Measurements from ENCODE around the gene GNPAT.

Gene GNPAT

DNA sequence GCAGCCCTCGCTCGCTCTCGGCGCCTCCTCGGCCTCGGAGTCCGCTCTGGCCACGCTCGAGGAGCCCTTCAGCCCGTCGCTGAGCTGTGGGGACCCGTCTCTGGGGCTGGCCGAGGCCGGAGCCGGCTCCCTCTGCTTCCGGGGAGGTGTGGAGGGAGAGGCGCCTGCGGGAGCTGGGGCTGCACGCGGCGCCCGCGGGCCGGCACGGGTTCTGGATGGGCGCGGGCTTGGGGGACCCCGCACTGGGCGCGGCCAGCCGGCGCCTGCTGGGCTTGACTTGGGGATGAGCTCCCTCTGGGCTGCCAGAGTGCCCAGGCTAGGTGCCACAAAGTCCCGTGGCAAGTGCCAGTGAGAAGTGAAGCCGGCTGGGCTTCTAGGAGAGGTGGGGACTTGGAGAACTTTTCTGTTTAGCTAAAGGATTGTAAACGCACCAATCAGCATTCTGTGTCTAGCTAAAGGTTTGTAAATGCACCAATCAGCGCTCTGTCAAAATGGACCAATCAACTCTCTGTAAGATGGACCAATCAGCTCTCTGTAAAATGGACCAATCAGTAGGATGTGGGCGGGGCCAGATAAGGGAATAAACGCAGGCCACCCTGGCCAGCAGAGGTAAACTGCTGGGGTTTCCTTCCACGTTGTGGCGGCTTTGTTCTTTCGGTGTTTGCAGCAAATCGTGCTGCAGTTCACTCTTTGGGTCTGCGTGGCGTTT lies 76.4 kb downstream of the GNPAT start:
- no peak for DNase-seq

DNA sequence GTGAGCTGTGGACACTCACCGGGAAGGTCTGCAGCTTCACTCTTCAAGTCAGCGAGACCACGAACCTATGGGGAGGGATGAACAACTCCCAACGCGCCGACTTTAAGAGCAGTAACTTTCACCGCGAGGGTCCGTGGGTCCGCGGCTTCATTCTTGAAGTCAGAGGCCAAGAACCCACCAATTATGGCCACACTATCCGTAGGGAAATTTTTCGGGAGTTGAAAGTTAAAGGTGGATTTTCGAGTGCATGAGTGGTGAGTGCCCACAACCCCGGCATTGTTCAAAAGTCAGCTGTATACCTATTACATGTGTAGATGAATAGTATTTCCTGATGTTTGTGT lies 77.0 kb downstream of the GNPAT start:
- no peak for DNase-seq

DNA sequence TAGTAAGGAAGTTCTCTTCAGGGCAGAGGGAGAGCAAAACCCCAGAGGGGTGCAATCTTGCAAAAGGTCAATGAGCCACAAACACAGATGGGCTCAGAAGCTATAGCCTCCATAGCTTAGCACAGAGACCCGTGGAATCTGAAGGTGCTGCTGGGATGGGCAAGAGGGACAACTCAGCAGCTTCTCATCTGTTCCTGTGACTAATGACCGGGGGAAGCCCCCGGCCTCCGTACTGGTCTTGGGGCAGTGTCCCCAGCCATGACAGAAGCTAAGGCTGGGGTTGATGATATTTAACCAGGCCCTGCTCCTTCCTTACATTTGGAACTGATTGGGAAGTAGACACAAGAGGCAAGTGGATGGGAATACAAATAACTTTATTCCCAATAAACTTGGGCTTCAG lies 77.6 kb downstream of the GNPAT start:
- no peak for DNase-seq

DNA sequence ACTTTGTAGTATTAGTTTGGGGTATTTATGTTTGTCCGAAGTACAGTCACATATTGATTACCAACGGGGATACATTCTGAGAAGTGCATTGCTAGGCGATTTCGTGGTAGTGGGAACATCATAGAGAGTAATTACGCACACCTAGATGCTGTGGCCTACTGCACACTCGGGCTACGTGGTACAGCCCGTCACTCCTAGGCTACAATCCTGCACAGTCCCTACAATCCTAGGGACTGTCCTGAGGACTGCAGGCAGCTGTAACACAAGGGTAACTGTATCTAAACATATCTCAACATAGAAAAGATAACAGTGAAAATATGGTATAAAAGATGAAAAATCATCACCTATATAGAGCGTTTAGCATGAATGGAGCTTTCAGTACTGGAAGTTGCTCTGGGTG lies 78.1 kb downstream of the GNPAT start:
- DNase-seq, result no peak

DNA sequence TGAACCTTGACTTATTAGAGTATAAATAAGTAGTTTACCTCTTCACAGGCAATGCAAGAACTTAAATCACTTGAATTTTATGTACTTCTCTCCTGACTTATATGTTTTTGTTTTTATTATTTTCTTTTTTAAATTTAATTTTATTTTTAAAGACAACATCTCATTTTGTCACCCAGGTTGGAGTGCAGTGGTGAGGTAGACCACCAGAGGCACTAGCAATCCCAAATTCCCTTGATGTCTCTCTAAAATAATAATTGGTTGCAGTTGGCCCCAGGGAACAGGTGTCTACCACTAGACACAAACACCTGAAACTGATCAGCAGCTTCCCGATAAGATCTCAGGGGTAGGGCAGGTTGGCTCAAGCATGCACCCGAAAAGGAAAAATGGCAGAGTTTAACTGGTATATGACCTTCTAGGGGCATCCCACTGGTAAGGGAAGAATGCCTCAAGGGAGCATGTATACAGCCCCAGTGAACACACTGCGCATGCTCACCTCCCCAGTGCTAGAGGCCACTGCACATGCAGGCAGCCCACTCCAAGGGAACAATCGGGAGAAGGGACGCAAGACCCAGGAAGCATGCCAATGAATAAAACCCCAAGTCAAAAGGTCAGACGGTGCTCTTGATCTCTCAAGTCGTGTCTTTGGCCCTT lies 82.0 kb downstream of the GNPAT start:
- no peak for DNase-seq

DNA sequence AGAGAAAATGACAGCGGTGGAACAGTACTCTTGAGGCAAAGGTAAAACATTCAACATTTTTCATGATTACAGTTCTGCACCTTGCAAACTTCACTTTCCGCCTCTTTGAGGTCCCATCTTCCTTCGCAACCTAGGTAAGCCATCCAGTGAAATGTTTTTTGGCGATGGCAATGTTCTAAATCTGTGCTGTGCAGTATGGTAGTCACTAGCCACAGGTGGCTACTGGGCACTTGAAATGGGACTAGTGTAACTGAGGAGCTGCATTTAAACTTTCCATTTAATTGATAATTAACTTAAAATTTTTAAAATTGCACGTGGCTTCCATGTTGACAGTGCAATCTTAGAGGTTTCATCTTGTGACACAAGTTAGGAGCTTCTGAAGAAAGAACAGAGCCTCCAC lies 83.6 kb downstream of the GNPAT start:
- no peak for DNase-seq

DNA sequence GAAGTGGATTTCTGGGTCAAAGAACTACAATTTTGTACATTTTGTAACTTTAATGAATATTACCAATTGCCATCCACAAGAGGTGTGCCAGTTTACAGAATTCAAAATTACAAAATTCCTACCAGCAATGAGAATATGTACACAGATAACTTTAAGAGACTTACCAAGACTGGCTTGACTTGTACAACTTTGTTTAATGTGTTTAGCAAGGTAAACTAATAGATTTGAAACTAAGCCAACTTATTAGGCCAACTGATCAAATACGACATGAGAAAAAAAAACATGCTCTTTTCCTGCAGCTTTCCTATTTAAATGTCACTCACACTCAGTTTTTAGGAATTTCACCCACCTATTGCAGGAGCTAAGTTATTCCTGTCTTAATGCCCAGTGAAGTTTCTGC lies 85.2 kb downstream of the GNPAT start:
- no peak for DNase-seq
